ENCODE measurements around the gene LHPP.
"Not testable (repeated sequence)": the region's sequence is repeated elsewhere in the genome, so short reads cannot be mapped to it uniquely, and the experiment has no call there.

LHPP gene

DNA sequence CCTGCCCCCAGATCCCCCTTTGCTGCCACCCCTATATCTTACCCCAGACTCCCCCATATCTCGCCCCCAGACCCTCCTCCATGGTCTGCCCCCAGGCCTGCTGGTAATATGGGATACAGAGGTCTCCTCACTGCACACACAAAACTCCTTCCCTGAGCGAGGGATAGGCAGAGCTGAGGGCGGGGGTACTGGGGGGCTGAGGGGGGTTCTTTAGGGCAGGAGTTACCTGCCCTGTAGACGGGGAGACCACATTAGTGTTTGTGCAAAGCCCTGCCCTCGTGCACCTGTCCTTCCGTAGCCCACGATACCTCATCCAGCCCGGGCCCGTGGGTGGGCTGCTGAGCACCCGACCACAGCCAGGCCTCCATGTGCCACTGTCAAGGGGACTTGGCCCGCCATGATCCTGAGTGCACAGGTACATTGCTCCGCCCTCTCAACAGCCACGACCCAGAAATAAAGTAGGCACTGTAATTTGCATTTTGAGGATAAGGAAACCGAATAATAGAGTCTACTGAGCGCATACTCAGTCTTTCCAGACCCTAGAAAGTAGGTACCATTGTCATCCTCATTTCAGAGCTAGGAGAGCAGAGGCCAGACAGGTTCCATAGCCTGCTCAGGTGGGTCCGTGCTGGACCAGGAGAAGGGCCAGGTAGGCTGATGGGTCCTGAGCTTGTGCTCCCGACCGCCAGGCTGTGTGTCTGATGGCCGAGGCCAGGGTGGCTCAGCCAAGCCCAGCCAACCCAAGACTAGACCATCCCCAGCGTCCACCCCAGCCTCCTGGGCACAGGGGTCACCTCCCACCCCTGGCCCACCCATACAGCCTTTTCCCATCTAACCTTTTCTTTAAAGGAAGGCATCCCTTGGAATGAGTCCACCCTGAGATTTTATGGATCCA lies 115.2 kb downstream of the LHPP start:
- no peak for DNase-seq

DNA sequence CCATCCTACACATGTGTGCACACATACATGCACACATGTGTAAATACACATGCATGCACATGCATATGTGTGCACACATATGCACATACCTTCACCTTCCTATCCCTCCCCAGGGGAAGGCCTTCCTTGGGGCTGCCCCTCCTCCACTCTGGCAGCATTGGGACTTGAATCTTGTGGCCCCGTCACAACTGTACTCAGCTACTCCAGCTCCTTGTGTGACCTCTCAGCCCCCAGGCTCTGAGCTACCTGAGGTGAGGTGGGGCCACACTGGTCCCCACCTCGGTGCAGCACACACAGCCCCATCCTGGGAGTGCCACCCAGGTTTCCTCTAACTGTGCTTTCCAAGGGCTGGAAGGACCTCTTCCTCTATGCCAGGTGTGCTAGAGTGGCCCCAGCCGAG lies 116.0 kb downstream of the LHPP start:
- no peak for DNase-seq

DNA sequence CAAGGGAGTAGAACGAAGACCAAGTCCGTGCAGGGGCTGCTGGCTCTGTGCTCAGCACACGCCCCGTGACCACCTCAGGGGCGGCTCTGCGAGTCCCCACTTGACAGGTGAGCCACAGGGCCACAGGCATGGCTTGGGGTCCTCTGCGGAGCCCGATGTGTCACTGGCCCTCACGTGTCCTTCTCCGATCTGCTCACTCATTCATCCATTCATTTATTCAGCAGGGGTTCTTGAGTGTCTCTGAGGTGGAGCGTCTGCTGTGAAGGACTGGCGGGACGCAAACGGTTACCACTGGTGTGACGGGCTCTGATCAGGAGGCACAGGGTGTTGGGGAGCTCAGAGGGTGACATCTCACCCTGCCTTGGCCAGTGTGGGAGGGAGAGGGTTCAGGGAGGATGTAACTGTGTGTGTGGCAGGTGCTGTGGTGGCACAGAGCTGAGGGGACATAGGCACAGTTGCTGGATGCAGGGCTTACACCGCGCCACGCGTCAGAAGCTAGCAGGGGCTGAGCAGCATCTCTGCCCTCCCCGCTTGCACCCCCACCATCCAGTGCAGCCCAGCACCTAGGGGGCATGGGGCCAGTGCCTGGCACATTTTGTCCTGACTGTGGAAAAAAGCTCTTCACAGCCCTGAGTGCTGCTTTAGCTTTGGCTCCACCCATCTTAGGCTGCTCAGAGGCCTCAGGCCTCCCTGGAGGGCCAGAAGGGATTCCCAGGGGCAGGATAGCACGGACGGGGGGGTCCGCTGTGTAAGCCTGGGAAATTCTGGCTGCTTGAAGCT lies 116.8 kb downstream of the LHPP start:
- no peak for DNase-seq

DNA sequence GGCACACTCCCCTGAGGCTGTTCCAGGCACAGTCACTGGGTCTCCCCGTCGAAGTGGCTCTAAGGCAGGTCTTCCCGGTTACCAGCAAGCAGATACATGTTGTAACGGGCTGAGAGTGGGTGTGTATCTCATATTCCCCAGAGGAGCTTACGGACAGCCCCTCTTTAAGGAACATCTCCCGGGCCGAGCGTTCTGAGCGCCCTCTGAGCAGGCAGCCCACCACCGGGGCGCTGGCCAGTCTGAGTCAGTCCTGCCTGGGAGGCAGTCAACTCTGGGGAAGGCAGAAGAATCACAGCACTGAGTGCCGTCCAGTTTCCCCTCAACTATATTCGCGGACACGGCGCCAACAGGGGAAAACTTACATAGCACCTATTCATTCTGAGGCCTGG lies 117.4 kb downstream of the LHPP start:
- no peak for DNase-seq

DNA sequence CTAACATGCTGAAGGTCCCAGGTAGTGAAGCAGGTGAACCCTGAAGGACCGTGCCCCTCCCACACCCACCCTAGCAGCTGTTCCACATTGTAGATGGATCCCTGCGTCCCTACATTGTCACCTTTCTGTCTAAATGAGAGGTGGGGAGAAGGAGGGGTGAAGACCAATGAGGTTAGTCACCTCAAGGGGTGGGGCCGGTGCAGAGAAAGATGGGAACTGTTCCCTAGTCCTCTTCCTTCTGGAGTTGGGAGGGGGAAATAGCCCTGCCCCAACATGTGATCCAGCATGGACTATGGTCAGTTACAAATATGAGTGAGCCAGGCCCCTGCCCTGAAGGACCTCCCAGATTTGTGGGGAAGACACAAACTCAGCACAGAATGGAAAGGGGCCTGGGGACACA lies 124.5 kb downstream of the LHPP start:
- no peak for DNase-seq

DNA sequence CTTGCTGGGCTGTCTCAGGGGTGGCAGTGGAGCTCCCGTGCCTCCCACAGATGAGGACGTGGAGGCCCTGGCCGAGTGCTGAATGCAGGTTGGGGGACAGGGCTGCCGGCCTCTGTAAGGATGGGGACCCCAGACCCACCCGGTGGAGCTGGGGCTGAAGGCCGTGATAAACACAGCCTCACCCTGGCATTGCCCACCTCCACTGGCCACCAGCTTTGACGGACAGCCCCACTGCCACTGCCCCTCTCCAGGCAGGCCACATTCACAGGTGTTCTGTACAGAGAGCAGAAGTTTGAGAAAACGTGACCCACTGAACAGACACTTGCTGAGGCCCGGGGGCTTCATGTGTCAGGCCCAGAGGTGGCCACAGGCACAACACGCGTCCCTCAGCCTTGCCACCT lies 126.2 kb downstream of the LHPP start:
- no peak for DNase-seq

DNA sequence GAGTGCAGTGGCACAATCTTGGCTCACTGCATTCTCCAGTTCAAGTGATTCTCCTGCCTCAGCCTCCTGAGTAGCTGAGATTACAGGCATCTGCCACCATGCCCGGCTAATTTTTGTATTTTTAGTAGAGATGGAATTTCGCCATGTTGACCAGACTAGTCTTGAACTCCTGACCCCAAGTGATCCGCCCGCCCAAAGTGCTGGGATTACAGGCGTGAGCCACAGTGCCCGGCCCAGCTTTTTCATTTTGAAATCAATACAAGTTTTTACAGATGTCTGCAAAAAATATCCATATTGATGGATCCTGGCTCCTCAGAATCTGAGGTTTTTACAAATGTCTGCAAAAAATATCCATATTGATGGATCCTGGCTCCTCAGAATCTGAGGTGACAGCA lies 126.7 kb downstream of the LHPP start:
- DNase-seq: not testable (repeated sequence)

DNA sequence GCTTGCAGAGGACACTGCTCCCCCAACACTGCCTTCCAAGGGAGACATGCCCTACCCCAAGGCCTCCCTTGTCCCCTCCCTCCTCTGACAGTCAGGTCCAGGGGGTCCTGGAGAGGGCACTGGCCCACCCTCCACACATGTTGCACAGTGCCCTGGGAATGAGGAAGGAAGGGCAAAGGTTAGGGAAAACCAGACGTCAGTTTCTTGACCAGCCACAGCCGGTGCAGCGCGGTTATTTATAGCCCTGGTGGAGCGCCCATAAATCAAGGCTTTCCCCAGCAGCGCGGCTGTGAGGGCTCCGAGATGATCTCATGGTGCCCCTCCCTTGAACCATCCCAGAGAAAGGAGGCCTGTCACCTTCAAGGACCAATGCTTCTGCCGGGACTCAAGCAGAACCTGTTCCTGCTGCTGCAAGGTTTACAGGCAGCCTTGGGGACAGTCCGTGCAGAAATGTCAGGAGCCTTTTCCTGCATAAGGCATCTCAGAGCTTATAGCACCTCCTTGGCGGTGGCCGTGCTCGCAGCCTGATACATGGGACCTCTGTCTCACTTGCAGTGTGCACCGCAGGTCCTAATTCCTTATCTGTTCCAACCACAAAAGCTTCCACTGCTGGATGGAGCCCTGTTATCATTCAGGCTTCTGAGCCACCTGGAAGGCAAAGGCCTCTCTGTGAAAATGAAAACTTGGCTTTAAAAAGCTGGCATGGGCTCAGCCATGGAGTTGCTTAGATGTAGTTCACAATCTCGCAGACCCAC lies 127.3 kb downstream of the LHPP start:
- DNase-seq: no peak

DNA sequence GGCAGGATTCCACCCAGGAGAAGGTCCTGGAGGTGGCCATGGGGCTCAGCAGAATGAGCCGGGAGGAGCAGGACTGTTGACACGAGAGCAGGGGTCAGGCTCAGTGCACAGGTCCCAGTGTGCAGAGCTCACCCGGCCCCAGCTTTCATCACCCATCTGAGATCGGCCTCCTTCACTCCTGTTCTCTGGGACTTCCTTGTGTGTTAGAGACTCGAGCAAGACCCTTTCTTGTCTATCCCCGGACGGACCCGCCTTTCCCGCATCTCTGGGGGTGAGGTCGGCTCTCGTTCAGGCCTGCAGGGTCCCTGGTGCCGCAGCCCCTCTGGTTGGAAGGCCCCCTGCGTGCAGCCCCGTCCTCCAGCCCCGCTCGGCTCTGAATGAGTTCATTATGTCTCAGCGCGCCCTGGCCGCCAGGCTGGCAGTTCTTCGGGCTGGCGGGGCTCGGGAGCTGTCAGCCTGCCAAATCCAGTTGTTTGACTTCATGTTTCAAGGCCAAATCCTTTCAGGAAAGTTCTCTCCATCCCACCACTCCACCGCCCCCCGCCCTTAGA lies 127.9 kb downstream of the LHPP start:
- no peak for DNase-seq

DNA sequence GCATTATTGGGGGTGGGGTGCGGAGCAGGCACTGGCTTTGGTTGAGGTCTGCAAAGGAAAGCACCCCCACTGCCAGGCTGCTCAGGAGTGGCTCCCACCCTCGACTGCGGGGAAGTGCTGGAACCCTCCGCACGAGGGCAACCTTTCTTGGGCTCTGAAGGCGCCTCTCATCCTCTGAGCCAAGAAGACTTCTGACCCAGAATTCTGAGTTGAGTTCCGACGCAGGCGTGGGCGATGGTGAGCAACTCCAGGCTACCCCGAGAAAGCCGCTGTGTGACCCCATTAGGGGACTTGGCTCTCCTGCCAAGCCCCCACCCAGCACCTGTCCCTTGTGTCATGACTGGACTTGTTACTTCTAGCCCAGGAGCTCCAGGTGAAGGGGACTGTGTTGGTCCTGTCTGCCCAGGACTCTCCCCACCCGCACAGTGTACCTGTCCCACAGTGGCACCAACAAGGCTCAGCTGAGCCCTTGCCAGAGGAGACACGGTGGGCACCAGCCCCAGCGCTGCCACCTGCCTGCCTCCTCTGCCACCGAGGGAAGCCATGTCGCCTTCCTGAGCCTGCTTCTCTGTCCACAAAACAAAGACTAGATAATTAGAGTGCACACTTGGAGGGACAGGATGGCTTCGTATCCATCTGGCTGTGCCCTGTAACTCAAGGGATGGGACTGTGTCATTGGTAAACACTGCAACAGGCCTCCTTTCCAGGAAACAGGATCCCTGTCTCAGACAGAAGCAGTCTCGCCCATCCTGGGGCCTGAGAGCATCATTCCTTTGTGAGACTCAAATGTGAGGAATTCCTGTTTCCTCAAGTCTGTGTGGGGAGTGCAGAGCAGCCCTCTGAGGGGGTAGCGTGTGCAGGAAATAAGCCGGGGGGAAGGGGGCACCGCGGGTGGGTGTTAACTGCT lies 128.8 kb downstream of the LHPP start:
- DNase-seq: no peak

DNA sequence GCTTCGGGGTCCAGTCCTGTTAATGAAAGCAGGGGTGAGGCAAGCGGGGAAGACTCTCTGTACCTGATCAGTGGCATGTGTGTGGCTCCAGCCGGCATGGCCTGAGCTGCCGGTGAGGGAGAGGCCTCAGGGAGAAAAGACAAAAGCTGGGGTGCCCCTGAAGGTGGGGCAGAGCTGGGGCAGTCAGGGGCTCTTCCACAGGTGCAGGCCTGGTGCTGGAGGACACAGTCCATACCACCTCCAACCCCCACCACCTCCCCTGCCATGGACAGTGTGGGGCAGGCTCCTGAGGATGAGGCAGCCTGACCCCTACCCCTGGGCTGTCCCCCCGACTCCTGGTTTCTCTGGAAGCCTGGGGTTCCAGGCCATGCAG lies 129.5 kb downstream of the LHPP start:
- no peak for DNase-seq

DNA sequence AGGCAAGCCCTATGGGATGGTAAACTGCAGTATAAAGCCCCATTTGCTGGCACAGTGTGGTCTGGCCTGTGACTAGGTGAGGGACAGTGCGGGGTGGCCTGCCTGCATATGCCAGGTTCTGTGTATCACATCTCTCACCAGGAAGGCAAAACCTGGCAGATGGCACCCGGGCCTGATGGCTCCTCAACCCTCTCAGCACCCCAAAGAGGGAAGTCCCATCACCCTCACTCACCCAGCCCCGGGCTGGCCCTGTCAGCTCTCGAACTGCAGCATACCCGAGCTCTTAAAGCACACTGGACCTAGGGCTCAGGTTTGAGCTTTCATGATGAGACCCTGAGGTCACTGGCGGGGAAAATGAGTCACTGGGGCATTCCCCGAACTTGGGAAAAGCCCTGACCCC lies 130.5 kb downstream of the LHPP start:
- no peak for DNase-seq

DNA sequence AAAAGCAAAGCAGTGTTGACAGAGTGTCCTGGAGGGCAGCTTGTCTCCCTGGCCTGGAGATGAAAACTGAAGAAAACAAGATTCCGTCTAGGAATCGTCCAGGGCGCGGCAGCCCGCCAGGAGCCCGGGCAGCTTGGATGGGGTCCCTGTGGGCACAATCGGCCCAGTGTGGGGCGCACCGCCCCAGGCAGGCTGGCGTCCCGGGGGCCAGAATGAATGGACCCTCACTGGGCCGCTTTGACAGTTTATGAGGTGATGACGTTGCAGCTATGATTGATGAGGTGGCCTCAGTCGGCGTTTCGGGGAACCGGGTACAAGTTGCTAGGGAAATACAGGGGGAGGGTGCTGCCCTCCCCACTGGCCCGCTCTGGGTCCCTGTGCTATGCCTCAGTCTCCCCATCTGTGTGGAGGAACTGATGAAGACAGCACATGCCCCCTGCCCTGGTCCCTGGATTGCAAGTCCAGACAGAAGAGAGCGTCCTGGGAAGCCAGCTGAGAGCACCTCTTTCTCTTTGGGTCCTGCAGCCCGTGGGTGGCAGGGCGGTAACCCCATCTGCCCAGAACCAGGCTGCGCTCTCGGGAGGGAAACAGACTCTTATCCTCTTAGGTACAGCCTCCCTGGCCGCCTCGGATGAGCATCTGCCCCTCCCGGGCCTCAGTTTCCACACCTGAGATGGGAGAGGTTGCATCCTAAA lies 131.3 kb downstream of the LHPP start:
- DNase-seq: no peak

DNA sequence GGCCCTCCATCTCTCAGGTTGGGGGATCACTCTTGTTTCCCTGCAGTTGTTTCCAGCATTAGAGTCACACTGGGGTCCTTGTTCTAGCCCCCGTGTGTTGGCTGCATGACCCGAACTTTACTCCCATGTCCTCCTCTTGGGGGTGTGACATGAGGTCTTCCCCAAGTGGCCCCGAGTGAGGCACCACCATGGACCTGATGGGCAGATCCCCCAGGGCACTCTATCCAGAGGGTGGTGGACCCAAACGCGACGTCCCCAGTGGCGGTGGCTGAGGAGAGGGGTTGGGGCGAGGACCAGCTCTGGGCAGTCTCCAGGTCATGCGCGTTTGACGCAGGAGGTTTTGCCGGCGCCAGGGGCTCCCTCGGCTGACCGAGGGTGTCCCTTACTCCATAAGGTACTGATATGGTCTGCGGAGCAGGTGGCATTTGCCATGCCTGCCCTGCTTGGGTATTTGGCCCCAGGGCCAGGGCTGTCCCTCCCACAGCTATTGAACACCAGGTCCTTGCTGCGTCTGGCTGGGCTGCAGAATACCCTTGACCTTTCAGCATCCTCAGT lies 131.9 kb downstream of the LHPP start:
- DNase-seq: no peak

DNA sequence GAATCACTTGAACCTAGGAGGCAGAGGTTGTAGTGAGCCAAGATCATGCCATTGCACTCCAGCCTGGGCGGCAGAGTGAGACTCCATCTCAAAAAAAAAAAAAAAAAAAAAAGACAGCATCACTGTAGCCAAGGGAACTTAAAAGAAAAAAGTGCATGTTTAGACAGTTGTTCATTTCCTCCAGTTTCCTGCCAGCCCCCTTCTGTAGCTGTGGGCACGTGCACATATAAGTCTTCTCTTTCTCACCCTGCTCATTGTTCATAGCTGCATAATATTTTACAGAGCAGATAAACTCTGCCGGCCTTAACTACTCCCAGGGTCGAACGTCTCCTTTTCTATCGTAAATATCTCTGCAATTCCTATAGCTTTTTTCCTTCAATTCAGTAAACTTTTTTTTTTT lies 132.6 kb downstream of the LHPP start:
- DNase-seq: no peak

DNA sequence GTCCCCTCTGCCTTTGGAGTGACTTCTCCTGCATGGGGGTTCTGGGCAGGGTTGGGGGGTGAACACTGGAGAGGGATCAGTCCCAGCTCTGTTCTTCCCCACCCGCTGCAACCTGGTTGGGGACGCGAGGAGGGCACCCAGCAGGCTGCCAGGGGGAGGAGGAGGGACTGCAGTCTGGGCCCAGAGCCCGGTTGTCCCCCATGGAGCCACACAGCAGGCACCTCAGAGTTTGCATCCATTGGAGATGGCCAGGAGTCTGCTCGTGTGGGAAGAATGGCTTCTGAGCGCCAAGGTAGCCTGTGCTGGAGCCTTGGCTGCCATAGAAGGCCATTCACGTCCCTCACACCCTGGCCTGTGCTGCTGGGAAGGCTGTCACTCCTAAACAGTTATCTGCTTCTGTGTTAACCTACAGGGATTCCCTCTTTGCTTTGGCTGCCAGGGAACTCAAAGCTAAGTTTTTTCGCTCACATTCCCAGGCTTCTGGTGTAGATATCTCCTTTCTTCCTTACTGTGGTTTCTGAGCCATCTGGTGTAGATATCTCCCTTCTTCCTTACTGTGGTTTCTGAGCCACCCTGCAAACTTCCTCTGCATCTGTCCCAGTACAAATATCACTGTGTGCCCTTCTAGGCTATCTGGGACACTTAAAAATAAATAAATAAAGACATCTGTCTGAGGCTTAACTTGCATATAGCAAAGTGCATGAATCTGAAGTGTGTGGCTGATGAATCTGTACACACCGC lies 133.7 kb downstream of the LHPP start:
- DNase-seq: no peak

DNA sequence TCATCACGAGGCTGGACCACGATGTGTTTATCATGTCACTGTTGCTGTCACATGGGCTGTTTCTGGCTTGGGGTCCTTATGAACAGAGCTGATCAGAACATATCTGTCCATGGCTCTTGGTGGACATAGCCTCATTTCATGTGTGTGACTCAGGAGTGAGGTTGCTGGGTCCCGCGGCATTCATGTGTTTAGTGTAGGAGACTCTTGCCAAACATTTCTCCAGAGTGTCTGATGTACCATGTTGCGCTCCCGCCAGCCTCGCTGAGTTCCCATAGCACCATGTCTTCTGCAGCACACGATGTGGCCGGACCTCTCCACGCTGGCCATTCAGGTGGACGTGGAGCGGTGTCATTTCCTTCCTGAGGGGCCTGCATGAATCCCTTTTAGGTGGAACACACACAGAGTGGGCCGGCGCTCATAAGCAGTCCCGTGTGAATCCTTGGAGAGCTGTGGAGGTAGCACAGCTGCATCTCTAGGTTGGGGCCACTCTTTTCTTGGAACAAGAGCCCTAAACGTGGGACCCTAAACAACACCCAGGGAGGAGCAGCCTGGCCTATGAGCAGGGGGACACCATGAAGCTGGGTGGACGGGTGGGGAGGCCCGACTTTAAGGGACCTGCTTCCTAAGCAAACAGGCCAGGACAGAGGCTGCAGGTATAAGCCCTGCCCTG lies 134.6 kb downstream of the LHPP start:
- DNase-seq: no peak

DNA sequence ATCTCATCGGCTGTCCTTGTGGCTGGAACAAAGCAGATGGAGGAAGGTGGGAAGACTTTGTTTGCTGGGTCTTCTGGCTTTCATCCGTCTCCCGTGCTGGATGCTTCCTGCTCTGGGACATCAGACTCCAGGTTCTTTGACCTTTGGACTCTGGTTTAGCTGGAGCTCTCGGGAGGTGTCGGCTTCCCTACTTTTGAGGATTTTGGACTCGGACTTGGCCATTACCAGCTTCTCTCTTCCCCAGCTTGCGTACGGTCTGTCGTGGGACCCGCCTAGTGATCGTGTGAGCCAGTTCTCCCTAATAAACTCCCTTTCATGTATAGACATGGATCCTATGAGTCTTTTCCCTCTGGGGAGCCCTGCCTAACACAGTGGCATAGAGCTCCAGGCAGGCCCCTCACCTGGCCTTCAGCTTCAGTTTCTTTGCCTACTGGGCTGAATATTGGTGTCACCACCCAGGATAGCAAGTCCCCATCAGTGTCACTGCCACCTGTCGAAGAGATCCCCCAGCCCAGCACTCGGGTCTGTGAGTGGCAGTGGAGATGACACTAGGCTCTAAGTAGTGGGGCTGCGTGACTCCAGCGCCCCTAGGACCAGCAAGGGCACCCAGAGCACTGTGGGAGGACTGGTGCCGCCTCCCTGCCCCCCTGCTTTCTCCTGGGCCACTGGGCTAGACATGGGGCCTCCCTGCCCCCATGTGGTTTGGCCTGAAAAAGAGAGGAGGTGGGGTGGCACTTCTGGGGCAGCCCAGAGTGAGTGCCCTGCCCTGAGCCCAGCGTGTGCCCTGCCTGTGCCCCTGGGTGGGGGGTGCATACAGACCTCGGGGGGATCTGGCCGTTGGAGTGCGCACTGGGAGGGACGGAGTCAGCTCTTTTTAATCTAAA lies 135.6 kb downstream of the LHPP start:
- DNase-seq: no peak

DNA sequence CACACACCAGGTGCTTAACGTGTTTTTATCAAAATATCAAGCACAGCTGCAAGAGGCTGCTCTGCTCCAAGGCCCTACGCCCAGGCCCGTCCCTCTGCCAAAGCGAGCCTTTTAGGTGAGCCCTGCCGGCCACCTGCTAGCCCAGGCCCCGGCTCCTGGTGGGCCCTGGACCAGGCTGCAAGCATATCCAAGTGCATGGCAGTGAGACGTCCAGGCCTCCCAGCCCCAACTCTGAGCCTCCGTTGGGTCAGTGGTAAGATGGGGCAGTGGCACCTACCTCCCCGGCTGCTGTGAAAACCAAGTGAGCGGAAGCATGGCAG lies 136.2 kb downstream of the LHPP start:
- no peak for DNase-seq
